ENCODE results near the gene ATXN2L. TPM values are rescaled to one million over a fixed set of nuclear protein-coding genes. Genes with fewer than 3 reads are reported as not detected.
A peak's percentile ranks its signal among the peaks of the same experiment; 100 is the strongest.

The ATXN2L gene
- total RNA-seq, 2 donors from 2014 or later: 83.4 to 151 TPM

- no peak for DNase-seq (ENCODE audit: low spot score)
- Histone ChIP-seq H3K4me3 (no peak overlapping the region), H3K27ac (no peak overlapping the region), H3K9me3 (no peaks in the 10 kb centered on the region), H3K36me3 (peaks cover 0 to 3% of the 10 kb centered on the region in 2 donors), H3K27me3 (replicated peaks; ENCODE audit: insufficient read depth) (no peaks in the 10 kb centered on the region), H3K4me1 (replicated peaks) (peaks cover 5% of the 10 kb centered on the region)
- TF ChIP-seq POLR2AphosphoS5 (IDR thresholded peaks at IDR 0.05): no peak
- TF ChIP-seq, protein P1, sequence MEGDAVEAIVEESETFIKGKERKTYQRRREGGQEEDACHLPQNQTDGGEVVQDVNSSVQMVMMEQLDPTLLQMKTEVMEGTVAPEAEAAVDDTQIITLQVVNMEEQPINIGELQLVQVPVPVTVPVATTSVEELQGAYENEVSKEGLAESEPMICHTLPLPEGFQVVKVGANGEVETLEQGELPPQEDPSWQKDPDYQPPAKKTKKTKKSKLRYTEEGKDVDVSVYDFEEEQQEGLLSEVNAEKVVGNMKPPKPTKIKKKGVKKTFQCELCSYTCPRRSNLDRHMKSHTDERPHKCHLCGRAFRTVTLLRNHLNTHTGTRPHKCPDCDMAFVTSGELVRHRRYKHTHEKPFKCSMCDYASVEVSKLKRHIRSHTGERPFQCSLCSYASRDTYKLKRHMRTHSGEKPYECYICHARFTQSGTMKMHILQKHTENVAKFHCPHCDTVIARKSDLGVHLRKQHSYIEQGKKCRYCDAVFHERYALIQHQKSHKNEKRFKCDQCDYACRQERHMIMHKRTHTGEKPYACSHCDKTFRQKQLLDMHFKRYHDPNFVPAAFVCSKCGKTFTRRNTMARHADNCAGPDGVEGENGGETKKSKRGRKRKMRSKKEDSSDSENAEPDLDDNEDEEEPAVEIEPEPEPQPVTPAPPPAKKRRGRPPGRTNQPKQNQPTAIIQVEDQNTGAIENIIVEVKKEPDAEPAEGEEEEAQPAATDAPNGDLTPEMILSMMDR (IDR thresholded peaks at IDR 0.05): no peak
- TF ChIP-seq POLR2A (IDR thresholded peaks at IDR 0.05): no peak
- intact Hi-C loops (cut with DNase I): no loop called here
- 57% methylated on average over 15 of the region's 17 CpGs for WGBS
Measured at GRCh38 chr16:28876019-28876659, 53.3 kb downstream of the ATXN2L start.

DNA sequence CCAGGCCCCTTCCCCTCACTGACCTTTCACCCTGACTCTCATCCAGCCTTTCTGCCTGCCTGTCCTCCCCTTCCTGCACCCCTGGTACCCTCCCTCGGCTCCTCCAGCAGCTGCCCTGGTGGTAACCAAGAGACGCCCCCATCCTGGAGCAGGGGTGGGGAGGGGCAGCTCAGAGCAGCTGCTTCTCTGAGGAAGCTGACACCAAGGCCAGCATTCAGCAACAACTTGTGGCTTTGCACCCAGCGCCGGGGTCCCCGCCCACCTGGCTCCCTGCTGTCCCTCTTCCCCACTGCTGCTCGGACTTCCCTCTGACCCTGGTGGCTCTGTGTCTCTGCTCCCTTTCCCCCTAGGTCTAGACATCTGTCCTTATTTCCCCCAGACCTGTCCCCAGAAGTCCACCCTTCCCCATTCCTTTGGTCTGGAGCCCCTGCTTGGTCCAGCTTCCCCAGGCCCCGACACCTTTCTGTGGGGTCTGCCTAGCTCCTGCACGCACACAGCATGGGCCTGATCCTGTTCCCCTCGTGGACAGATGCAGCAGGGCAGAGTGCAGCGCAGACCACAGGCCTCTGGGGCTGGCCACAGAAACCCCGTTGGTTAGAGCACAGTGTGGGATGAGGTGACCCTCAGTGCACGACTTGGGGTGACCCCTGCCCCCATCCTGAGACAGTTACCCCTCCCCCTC lies 54.3 kb downstream of the ATXN2L start:
- Histone ChIP-seq H3K36me3 (peaks cover 0 to 2% of the 10 kb centered on the region in 2 donors), H3K27me3 (replicated peaks; ENCODE audit: insufficient read depth) (no peaks in the 10 kb centered on the region), H3K4me3 (no peak overlapping the region), H3K27ac (no peak overlapping the region), H3K4me1 (replicated peaks) (peaks cover 5% of the 10 kb centered on the region), H3K9me3 (no peaks in the 10 kb centered on the region)
- no peak for DNase-seq (ENCODE audit: low spot score)
- TF ChIP-seq, protein P1 (IDR thresholded peaks at IDR 0.05): no peak
- TF ChIP-seq POLR2A (IDR thresholded peaks at IDR 0.05): no peak
- TF ChIP-seq POLR2AphosphoS5 (IDR thresholded peaks at IDR 0.05): no peak
- intact Hi-C loops (cut with DNase I): no loop called here
- WGBS: 57% methylated on average over 12 of the region's 12 CpGs

DNA sequence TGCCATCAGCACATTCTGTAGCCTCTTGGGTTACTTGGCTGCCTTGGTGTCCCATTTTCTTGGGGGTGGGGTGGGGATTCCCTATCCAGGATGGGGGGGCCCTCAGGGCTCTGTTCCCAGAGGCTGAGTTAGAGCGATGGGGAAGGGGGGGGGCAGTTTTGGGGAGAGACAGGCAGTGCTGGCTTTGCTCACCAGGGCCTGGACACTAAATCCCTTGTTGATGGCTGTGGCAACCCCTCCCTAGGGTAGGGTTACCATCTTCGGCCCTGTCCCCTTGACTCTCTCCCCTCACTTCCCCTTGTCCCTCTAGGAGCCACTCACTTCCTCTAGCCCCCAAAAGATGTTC lies 54.8 kb downstream of the ATXN2L start:
- intact Hi-C loops (cut with DNase I): no loop called here
- Histone ChIP-seq H3K27ac (no peak overlapping the region), H3K27me3 (replicated peaks; ENCODE audit: insufficient read depth) (no peaks in the 10 kb centered on the region), H3K9me3 (no peaks in the 10 kb centered on the region), H3K4me3 (no peak overlapping the region), H3K36me3 (no peaks in the 10 kb centered on the region), H3K4me1 (replicated peaks) (peaks cover 5% of the 10 kb centered on the region)
- TF ChIP-seq, protein P1 (IDR thresholded peaks at IDR 0.05): no peak
- TF ChIP-seq POLR2AphosphoS5 (IDR thresholded peaks at IDR 0.05) (no peak), POLR2A (IDR thresholded peaks at IDR 0.05) (no peak)
- no peak for DNase-seq (ENCODE audit: low spot score)
- 48% methylated on average over 2 of the region's 2 CpGs for WGBS

GRCh38 chr16:28878083-28878926 lies 55.5 kb downstream of the ATXN2L start, which contains the start of gene ATP2A1:
ATP2A1 (plus strand) TSS chr16:28878488; CDS start chr16:28878672, 184 bp downstream.
- WGBS: 68% methylated on average over 25 of the region's 25 CpGs
- DNase-seq (ENCODE audit: low spot score): no peak
- Histone ChIP-seq H3K4me3 (peak within 1 kb of the TSS; percentile 32 to 50), H3K4me1 (replicated peaks) (peaks cover 5% of the 10 kb centered on the region), H3K36me3 (no peaks in the 10 kb centered on the region), H3K9me3 (no peaks in the 10 kb centered on the region), H3K27me3 (replicated peaks; ENCODE audit: insufficient read depth) (no peaks in the 10 kb centered on the region), H3K27ac (no peak within 1 kb of the TSS)
- TF ChIP-seq POLR2AphosphoS5 (IDR thresholded peaks at IDR 0.05) (no peak), POLR2A (IDR thresholded peaks at IDR 0.05) (no peak)
- TF ChIP-seq, protein P1 (IDR thresholded peaks at IDR 0.05): no peak
- intact Hi-C loops (cut with DNase I): no loop called here

Measured in prostate gland (tissue), 2 donors.